Glutamatergic neuron (in vitro differentiated cells): Measurements from ENCODE around the gene SH3GLB2. TPM values are rescaled to one million over a fixed set of nuclear protein-coding genes. Genes with fewer than 3 reads are reported as not detected.

Experiments
- DNase-seq: peaks from one replicate; pipeline ENCODE4 v3.0.0; 2022
- H3K27ac Mint-ChIP-seq: one replicate; pipeline ENCODE4 v1.8.0; 2020; ENCODE audit warnings: mild to moderate bottlenecking, mixed read lengths, inconsistent platforms; ENCODE audit not compliant: unreplicated experiment
- H3K27me3 Mint-ChIP-seq: one replicate; pipeline ENCODE4 v1.8.0; 2020; ENCODE audit warnings: mild to moderate bottlenecking, moderate library complexity, mixed read lengths, inconsistent platforms; ENCODE audit not compliant: unreplicated experiment
- H3K36me3 Mint-ChIP-seq: one replicate; pipeline ENCODE4 v1.8.0; 2020; ENCODE audit warnings: mild to moderate bottlenecking, mixed read lengths, inconsistent platforms; ENCODE audit not compliant: unreplicated experiment
- H3K4me1 Mint-ChIP-seq: one replicate; pipeline ENCODE4 v1.8.0; 2020; ENCODE audit warnings: mild to moderate bottlenecking, low read depth, mixed read lengths, inconsistent platforms; ENCODE audit not compliant: unreplicated experiment
- H3K4me3 Mint-ChIP-seq: one replicate; pipeline ENCODE4 v1.8.0; 2020; ENCODE audit warnings: mild to moderate bottlenecking, mixed read lengths, inconsistent platforms; ENCODE audit not compliant: unreplicated experiment
- H3K9me3 Mint-ChIP-seq: one replicate; pipeline ENCODE4 v1.8.0; 2020; ENCODE audit warnings: mild to moderate bottlenecking, moderate library complexity, mixed read lengths, inconsistent platforms; ENCODE audit not compliant: unreplicated experiment
- CTCF ChIP-seq: fragments of 200-600 bp; sonication (generic); IDR thresholded peaks from one replicate; pipeline ENCODE4 v1.5.0; 2021; ENCODE audit not compliant: partially characterized antibody, unreplicated experiment
- total RNA-seq: library from RNA; stranded (reverse); fragmentation: NEBNext Ultra II Directional; extraction: Animal tissue kit (Norgen Biotek cat#: 25700); gene quantifications from one replicate; pipeline ENCODE4 v1.2.1, GENCODE V29; 2021; ENCODE audit not compliant: unreplicated experiment

Gene SH3GLB2
- total RNA-seq, 1 donor from 2014 or later = 143 TPM

GRCh38 chr9:129053020-129053419 is 24.9 kb upstream of the SH3GLB2 start:
- Mint-ChIP-seq H3K27me3 (no peaks in the 10 kb centered on the region), H3K9me3 (no peaks in the 10 kb centered on the region), H3K4me1 (no peaks in the 10 kb centered on the region), H3K36me3 (no peaks in the 10 kb centered on the region), H3K27ac (no peak overlapping the region), H3K4me3 (no peak overlapping the region)
- TF ChIP-seq CTCF = no peak
- DNase-seq = no peak

- no peaks in the 10 kb centered on the region for H3K9me3 Mint-ChIP-seq
- no peak overlapping the region for H3K27ac Mint-ChIP-seq
- no peak overlapping the region for H3K4me3 Mint-ChIP-seq
- H3K27me3 Mint-ChIP-seq = no peaks in the 10 kb centered on the region
- no peaks in the 10 kb centered on the region for H3K36me3 Mint-ChIP-seq
- TF ChIP-seq CTCF = no peak
- H3K4me1 Mint-ChIP-seq = no peaks in the 10 kb centered on the region
- DNase-seq = no peak
Measured at GRCh38 chr9:129052592-129052991, 24.5 kb upstream of the SH3GLB2 start.

GRCh38 chr9:129042016-129042415 is 13.9 kb upstream of the SH3GLB2 start:
- Mint-ChIP-seq H3K27me3 (peaks cover 4% of the 10 kb centered on the region), H3K4me1 (peaks cover 12% of the 10 kb centered on the region), H3K36me3 (no peaks in the 10 kb centered on the region), H3K27ac (no peak overlapping the region), H3K4me3 (no peak overlapping the region), H3K9me3 (peaks cover 2% of the 10 kb centered on the region)
- DNase-seq = no peak
- TF ChIP-seq CTCF = no peak

- Mint-ChIP-seq H3K27me3 (peaks cover 6% of the 10 kb centered on the region), H3K4me1 (peaks cover 15% of the 10 kb centered on the region), H3K9me3 (peaks cover 2% of the 10 kb centered on the region), H3K36me3 (no peaks in the 10 kb centered on the region), H3K4me3 (no peak overlapping the region), H3K27ac (no peak overlapping the region)
- DNase-seq = no peak
- TF ChIP-seq CTCF = no peak
Measured at GRCh38 chr9:129040113-129040643, 12.0 kb upstream of the SH3GLB2 start.

- peak overlapping the region; percentile 48 for H3K27ac Mint-ChIP-seq
- peaks cover 6% of the 10 kb centered on the region for H3K27me3 Mint-ChIP-seq
- H3K36me3 Mint-ChIP-seq = no peaks in the 10 kb centered on the region
- H3K4me1 Mint-ChIP-seq = peaks cover 15% of the 10 kb centered on the region
- H3K4me3 Mint-ChIP-seq = peak overlapping the region; percentile 97
- peaks cover 2% of the 10 kb centered on the region for H3K9me3 Mint-ChIP-seq
- no peak for TF ChIP-seq CTCF
- DNase-seq = no peak
Measured at GRCh38 chr9:129038109-129038852, 10.2 kb upstream of the SH3GLB2 start.
